Endothelial cell of umbilical vein (primary cell): ENCODE measurements around the gene PDE8B.

Experiments
- EZH2 ChIP-seq: IDR thresholded peaks from 2 replicates; pipeline ENCODE4 v1.6.1; 2012; ENCODE audit warnings: borderline replicate concordance, low read depth, mild to moderate bottlenecking, moderate library complexity, low read length, inconsistent platforms; ENCODE audit not compliant: severe bottlenecking
- POLR2A ChIP-seq: IDR thresholded peaks from 2 replicates; pipeline ENCODE4 v1.6.1; 2012; ENCODE audit warnings: low read depth, mild to moderate bottlenecking, control low read depth, low read length
- POLR2AphosphoS5 ChIP-seq: IDR thresholded peaks from 2 replicates; pipeline ENCODE4 v1.6.1; 2012; ENCODE audit warnings: low read depth, mild to moderate bottlenecking, control low read depth, low read length, moderate library complexity; ENCODE audit not compliant: insufficient read depth
- TF ChIP-seq, protein P1 (sequence below), 2 donors: IDR thresholded peaks; 1 replicate in 1 of 2; 2 replicates in 1 of 2; pipeline ENCODE4 v1.5.1; 2011; ENCODE audit warnings: low read length in 2 of 2, mild to moderate bottlenecking in 2 of 2, moderate library complexity in 2 of 2, control low read depth in 1 of 2, inconsistent platforms in 1 of 2, low read depth in 1 of 2; ENCODE audit not compliant: insufficient read depth in 1 of 2; ENCODE audit errors: extremely low read depth in 1 of 2
- TF ChIP-seq, protein P2 (sequence below): IDR thresholded peaks from 2 replicates; pipeline ENCODE4 v1.6.1; 2011; ENCODE audit not compliant: insufficient read depth, insufficient read length

DNA sequence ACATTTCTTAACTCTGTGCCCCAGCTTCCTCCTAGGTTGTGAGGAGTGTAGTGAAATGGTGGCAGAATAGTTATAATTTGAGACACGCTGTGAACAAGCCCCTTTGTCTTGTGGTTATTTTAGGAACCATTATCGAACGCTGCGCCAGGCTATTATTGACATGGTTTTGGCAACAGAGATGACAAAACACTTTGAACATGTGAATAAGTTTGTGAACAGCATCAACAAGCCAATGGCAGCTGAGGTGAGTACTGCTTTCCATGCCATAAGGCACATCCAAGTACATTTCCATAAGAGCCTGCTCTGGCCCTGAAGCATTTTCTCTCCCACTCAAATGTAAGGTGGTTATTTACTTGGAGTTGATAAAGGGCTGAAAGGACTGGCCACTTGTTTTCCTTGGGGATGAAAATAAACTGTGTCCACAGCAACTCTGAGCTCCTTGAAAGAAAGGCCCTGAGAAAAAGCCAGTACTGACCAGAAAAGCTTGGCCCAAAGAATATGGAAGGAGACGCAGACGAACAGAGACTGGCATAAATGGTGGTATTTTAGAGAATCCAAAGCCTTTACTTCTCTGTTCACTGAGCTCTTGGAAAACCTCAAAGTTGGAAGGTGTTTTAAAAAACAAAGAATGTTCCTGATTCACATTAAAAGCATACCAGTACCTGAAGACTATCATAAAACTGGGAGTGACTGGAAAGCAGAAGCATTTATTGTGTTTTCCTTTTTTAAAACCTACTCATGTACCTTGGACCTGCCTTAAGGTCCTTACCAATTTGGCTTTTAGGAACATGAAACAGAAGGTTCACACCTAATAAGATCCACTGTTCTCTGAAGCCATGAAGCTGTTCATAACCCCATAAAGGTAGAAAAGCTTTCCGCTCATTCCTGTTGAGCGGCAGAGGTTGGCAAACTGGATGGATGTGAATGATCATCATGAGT is 209.4 kb downstream of the PDE8B start:
- TF ChIP-seq EZH2 (no peak), POLR2A (no peak), POLR2AphosphoS5 (no peak)
- TF ChIP-seq, protein P1, sequence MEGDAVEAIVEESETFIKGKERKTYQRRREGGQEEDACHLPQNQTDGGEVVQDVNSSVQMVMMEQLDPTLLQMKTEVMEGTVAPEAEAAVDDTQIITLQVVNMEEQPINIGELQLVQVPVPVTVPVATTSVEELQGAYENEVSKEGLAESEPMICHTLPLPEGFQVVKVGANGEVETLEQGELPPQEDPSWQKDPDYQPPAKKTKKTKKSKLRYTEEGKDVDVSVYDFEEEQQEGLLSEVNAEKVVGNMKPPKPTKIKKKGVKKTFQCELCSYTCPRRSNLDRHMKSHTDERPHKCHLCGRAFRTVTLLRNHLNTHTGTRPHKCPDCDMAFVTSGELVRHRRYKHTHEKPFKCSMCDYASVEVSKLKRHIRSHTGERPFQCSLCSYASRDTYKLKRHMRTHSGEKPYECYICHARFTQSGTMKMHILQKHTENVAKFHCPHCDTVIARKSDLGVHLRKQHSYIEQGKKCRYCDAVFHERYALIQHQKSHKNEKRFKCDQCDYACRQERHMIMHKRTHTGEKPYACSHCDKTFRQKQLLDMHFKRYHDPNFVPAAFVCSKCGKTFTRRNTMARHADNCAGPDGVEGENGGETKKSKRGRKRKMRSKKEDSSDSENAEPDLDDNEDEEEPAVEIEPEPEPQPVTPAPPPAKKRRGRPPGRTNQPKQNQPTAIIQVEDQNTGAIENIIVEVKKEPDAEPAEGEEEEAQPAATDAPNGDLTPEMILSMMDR (IDR thresholded peaks at IDR 0.05; ENCODE audit: extremely low read depth in 1 of 2, insufficient read depth in 1 of 2, low read depth in 1 of 2, low read length in 2 of 2), result no peak
- TF ChIP-seq, protein P2, sequence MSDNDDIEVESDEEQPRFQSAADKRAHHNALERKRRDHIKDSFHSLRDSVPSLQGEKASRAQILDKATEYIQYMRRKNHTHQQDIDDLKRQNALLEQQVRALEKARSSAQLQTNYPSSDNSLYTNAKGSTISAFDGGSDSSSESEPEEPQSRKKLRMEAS, result no peak
